GM23338 (cell line): ENCODE data around the gene CFAP65. TPM values are rescaled to one million over a fixed set of nuclear protein-coding genes. Genes with fewer than 3 reads are reported as not detected.
A peak's percentile ranks its signal among the peaks of the same experiment; 100 is the strongest.

ENCODE experiments used
- ATAC-seq: fragments of 200-7000 bp; cut with Tn5 transposase; 3 replicates; pipeline ENCODE4 v1.9.1; 2020
- DNase-seq: peaks from one replicate; pipeline ENCODE4 v3.0.0-alpha.2; 2015; ENCODE audit warnings: low spot score
- H2AFZ ChIP-seq: fragments of 200-600 bp; sonication (generic); 2 replicates; pipeline ENCODE4 v1.8.0; 2016; ENCODE audit warnings: antibody characterized with exemption, mild to moderate bottlenecking, moderate library complexity
- H3F3A ChIP-seq: fragments of 200-600 bp; sonication (generic); replicated peaks from 2 replicates; pipeline ENCODE4 v1.8.0; 2017; ENCODE audit warnings: antibody characterized with exemption, mixed run types, low read depth
- H3K27ac ChIP-seq: fragments of 200-600 bp; sonication (generic); 2 replicates; pipeline ENCODE4 v1.6.1; 2016; ENCODE audit warnings: low read depth
- H3K27me3 ChIP-seq: fragments of 200-600 bp; sonication (generic); 2 replicates; pipeline ENCODE4 v1.8.0; 2016; ENCODE audit warnings: mild to moderate bottlenecking, mixed run types, moderate library complexity; ENCODE audit not compliant: insufficient read depth
- H3K36me3 ChIP-seq: fragments of 200-600 bp; sonication (generic); 2 replicates; pipeline ENCODE4 v1.8.0; 2016; ENCODE audit warnings: mild to moderate bottlenecking; ENCODE audit not compliant: insufficient read depth
- H3K4me1 ChIP-seq: fragments of 200-600 bp; sonication (generic); 2 replicates; pipeline ENCODE4 v1.8.0; 2016; ENCODE audit warnings: mild to moderate bottlenecking, moderate library complexity; ENCODE audit not compliant: insufficient read depth
- H3K4me2 ChIP-seq: fragments of 200-600 bp; sonication (generic); 2 replicates; pipeline ENCODE4 v1.7.1; 2017; ENCODE audit warnings: mixed run types
- H3K4me3 ChIP-seq: fragments of 200-600 bp; sonication (generic); 2 replicates; pipeline ENCODE4 v1.6.1; 2016; ENCODE audit warnings: mixed run types
- H3K79me2 ChIP-seq: fragments of 200-600 bp; sonication (generic); replicated peaks from 2 replicates; pipeline ENCODE4 v1.8.0; 2017; ENCODE audit warnings: mild to moderate bottlenecking; ENCODE audit not compliant: insufficient read depth
- H3K9me2 ChIP-seq: fragments of 200-600 bp; sonication (generic); 2 replicates; pipeline ENCODE4 v1.8.0; 2017; ENCODE audit not compliant: insufficient read depth
- H4K20me1 ChIP-seq: fragments of 200-600 bp; sonication (generic); replicated peaks from 2 replicates; pipeline ENCODE4 v1.8.0; 2017; ENCODE audit warnings: mild to moderate bottlenecking; ENCODE audit not compliant: insufficient read depth
- H3K27ac Mint-ChIP-seq: 2 replicates; pipeline ENCODE4 v1.8.0; 2020; ENCODE audit warnings: inconsistent platforms, mild to moderate bottlenecking, moderate library complexity, mixed read lengths
- H3K27me3 Mint-ChIP-seq: 3 replicates; pipeline ENCODE4 v1.8.0; 2022; ENCODE audit warnings: low read depth, mild to moderate bottlenecking, moderate library complexity, mixed read lengths, inconsistent platforms; ENCODE audit not compliant: insufficient read depth, poor library complexity
- H3K36me3 Mint-ChIP-seq: 3 replicates; pipeline ENCODE4 v1.8.0; 2021; ENCODE audit warnings: low read depth, mild to moderate bottlenecking, inconsistent platforms, moderate library complexity, mixed read lengths
- H3K4me1 Mint-ChIP-seq: 3 replicates; pipeline ENCODE4 v1.8.0; 2020; ENCODE audit warnings: mild to moderate bottlenecking, inconsistent platforms, mixed read lengths
- H3K4me3 Mint-ChIP-seq: 3 replicates; pipeline ENCODE4 v1.8.0; 2021; ENCODE audit warnings: moderate library complexity, mild to moderate bottlenecking, inconsistent platforms, mixed read lengths
- H3K9me3 Mint-ChIP-seq: 3 replicates; pipeline ENCODE4 v1.8.0; 2020; ENCODE audit warnings: moderate library complexity, mild to moderate bottlenecking, inconsistent platforms, mixed read lengths
- CREB1 ChIP-seq: fragments of 250-450 bp; sonication (Bioruptor Pico); IDR thresholded peaks from 2 replicates; pipeline ENCODE4 v1.5.0; 2020; ENCODE audit warnings: low read depth, mild to moderate bottlenecking, moderate library complexity
- ETS1 ChIP-seq: IDR thresholded peaks from 2 replicates; pipeline ENCODE4 v1.6.1; 2016; ENCODE audit warnings: antibody characterized with exemption
- EZH2 ChIP-seq: fragments of 200-600 bp; sonication (generic); IDR thresholded peaks from one replicate; pipeline ENCODE4 v1.8.0; 2017; ENCODE audit warnings: antibody characterized with exemption, mild to moderate bottlenecking, low read depth; ENCODE audit not compliant: unreplicated experiment
- EZH2phosphoT487 ChIP-seq: fragments of 200-600 bp; sonication (generic); IDR thresholded peaks from one replicate; pipeline ENCODE4 v1.8.1; 2018; ENCODE audit warnings: antibody characterized with exemption; ENCODE audit not compliant: unreplicated experiment
- NANOG ChIP-seq: IDR thresholded peaks from 2 replicates; pipeline ENCODE4 v1.6.1; 2016; ENCODE audit warnings: antibody characterized with exemption, borderline replicate concordance
- POLR2AphosphoS5 ChIP-seq: IDR thresholded peaks from 2 replicates; pipeline ENCODE4 v1.6.1; 2016; ENCODE audit warnings: antibody characterized with exemption, low read depth
- ZNF331 ChIP-seq: fragments of 250-450 bp; sonication (Bioruptor Pico); IDR thresholded peaks from 2 replicates; pipeline ENCODE4 v1.5.0; 2020; ENCODE audit warnings: low read depth, mild to moderate bottlenecking, moderate library complexity
- polyA plus RNA-seq: library from polyadenylated mRNA; unstranded; fragments of >200 nt; fragmentation: Nextera tagmentation; extraction: Ambion mirVana; gene quantifications from 2 replicates; pipeline ENCODE4 v1.2.1, GENCODE V29; 2016
- total RNA-seq: library from RNA; depleted of rRNA; stranded (reverse); fragments of >200 nt; shearing (Covaris generic); gene quantifications from 2 replicates; pipeline ENCODE4 v1.2.3, GENCODE V29; 2014
- TF ChIP-seq, protein P1 (sequence below): IDR thresholded peaks from one replicate; pipeline ENCODE4 v1.6.1; 2018; ENCODE audit warnings: antibody characterized with exemption; ENCODE audit not compliant: unreplicated experiment
- TF ChIP-seq, protein P2 (sequence below), 2 experiments: fragments of 200-600 bp in 1 of 2; sonication (generic) in 1 of 2; conservative IDR thresholded peaks; 2 replicates each; pipeline versions ENCODE4 v1.5.1 to v1.6.1; 2016 to 2017; ENCODE audit warnings: antibody characterized with exemption in 2 of 2, low read depth in 2 of 2, mild to moderate bottlenecking in 2 of 2, moderate library complexity in 1 of 2

CFAP65 gene
- total and polyA plus RNA-seq, 2 experiments from 2014 or later: 0.38 to 0.74 TPM

DNA sequence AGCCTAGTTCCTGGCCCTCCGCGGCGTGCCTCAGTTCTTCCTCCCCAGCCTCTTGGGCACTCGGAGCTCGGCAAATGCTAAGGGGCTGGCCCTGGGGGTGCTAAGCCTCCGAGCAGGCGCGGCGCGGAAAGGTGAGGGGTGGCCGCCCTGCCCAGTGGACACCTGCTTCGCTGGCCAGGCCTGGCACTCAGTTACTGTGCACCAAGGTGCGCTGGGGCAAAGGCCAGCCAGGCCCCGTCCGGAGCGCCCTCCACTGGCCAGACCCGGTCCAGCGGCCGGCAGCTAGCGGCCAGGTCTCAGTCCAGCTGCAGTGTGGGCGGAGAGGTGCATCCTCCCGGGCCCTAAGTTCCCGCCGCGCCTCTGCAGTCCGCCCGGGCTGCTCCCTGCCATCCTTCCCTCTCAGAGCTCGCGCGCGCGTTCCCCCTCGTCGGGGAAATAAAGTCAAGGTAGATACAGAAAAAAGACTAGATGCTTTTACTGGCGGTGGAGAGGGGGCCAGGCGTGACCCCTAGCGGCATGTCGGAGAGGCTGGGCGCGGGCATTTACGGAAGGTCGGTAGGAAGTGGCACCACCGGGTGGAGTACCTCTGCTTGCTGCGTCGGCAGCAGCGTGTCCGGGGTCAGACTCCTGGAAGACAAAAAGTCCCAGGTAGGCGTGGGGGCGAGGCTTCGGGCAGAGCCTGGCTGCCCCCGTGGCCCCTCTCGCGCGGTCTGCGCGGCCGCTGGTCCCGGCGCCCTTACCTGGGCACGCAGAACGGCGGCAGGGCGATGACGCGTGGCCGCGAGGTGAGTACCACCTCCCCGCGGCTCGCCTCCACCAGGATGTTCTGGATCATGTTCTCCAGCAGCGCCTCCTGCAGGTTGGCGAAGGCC is 38.7 kb downstream of the CFAP65 start (continued):
- TF ChIP-seq, protein P1, sequence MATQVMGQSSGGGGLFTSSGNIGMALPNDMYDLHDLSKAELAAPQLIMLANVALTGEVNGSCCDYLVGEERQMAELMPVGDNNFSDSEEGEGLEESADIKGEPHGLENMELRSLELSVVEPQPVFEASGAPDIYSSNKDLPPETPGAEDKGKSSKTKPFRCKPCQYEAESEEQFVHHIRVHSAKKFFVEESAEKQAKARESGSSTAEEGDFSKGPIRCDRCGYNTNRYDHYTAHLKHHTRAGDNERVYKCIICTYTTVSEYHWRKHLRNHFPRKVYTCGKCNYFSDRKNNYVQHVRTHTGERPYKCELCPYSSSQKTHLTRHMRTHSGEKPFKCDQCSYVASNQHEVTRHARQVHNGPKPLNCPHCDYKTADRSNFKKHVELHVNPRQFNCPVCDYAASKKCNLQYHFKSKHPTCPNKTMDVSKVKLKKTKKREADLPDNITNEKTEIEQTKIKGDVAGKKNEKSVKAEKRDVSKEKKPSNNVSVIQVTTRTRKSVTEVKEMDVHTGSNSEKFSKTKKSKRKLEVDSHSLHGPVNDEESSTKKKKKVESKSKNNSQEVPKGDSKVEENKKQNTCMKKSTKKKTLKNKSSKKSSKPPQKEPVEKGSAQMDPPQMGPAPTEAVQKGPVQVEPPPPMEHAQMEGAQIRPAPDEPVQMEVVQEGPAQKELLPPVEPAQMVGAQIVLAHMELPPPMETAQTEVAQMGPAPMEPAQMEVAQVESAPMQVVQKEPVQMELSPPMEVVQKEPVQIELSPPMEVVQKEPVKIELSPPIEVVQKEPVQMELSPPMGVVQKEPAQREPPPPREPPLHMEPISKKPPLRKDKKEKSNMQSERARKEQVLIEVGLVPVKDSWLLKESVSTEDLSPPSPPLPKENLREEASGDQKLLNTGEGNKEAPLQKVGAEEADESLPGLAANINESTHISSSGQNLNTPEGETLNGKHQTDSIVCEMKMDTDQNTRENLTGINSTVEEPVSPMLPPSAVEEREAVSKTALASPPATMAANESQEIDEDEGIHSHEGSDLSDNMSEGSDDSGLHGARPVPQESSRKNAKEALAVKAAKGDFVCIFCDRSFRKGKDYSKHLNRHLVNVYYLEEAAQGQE: peak; percentile 20
- 0 out of 2 replicates have a peak, but pooled peaks have one; percentile 29 for TF ChIP-seq POLR2AphosphoS5
- no peak for TF ChIP-seq ZNF331 (CRISPR knock-in tag)
- TF ChIP-seq EZH2phosphoT487: no peak
- TF ChIP-seq CREB1 (CRISPR knock-in tag): peak; percentile 61
- no peak for TF ChIP-seq ETS1

DNA sequence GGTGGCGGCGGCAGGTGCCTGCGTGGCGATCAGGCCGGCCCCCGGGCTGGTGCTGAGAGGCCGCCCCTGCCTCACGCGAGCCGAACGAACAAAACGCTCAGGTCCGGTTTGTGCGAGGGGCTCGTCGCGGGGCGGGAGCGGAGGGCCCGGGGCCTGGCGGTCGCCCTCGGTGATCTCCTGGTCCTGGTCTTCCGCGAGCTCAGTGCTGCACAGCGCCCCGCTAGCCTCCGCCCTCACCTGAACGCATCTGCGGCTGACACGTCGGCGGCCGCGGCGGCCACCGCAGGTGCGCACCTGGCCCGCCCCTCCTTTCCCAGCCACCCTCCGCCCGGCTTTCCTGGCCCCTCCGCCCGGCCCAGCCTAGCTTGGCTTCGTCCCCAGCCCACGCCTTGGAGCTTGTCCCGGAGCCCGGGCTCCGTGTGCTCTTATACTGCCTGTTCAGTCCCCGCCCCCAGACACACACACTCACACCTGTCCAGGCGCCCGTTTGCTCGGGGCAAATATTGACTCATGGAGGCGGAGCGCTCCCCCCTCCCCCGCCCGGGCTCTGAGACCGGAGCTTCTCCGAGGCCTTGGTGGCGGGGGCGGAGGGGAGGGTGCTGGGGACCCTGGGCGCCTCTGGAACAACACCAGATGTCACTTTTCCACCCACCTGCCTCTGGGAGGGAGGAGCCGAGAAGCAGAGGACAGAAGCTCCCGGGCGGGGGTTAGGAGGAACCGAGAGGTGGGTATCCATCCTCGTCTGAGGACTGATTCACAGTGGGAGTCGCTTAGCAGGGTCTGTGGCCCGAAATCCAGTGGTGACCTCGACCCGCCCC is 39.5 kb downstream of the CFAP65 start:
- H3K4me3 Mint-ChIP-seq: peak overlapping the region; percentile 86
- DNase-seq: peak; percentile 66
- H3K4me2 ChIP-seq: peak overlapping the region; percentile 90

More for the DNA sequence above, 39.5 kb downstream of the CFAP65 start:
- Histone ChIP-seq H3K4me3 (peak overlapping the region; percentile 72), H3K27ac (no peak overlapping the region), H4K20me1 (peaks cover 4% of the 10 kb centered on the region; the same call in 1 of the 2 replicates), H3K4me1 (peaks cover 37% of the 10 kb centered on the region), H3K36me3 (no peaks in the 10 kb centered on the region), H2AFZ (no peak overlapping the region), H3F3A (0 out of 2 replicates have a peak, but pooled peaks cover 6% of the 10 kb centered on the region), H3K27me3 (peaks cover 100% of the 10 kb centered on the region), H3K79me2 (no peaks in the 10 kb centered on the region), H3K9me2 (no peaks in the 10 kb centered on the region)
- peaks cover 2% of the 10 kb centered on the region; the same call in 1 of the 3 replicates for H3K9me3 Mint-ChIP-seq
- H3K36me3 Mint-ChIP-seq: no peaks in the 10 kb centered on the region; the same call in 2 of the 3 replicates
- peak; percentile 26 for TF ChIP-seq EZH2phosphoT487
- TF ChIP-seq EZH2: peak; percentile 86
- no peak for TF ChIP-seq ETS1
- TF ChIP-seq, protein P2, sequence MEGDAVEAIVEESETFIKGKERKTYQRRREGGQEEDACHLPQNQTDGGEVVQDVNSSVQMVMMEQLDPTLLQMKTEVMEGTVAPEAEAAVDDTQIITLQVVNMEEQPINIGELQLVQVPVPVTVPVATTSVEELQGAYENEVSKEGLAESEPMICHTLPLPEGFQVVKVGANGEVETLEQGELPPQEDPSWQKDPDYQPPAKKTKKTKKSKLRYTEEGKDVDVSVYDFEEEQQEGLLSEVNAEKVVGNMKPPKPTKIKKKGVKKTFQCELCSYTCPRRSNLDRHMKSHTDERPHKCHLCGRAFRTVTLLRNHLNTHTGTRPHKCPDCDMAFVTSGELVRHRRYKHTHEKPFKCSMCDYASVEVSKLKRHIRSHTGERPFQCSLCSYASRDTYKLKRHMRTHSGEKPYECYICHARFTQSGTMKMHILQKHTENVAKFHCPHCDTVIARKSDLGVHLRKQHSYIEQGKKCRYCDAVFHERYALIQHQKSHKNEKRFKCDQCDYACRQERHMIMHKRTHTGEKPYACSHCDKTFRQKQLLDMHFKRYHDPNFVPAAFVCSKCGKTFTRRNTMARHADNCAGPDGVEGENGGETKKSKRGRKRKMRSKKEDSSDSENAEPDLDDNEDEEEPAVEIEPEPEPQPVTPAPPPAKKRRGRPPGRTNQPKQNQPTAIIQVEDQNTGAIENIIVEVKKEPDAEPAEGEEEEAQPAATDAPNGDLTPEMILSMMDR (conservative IDR thresholded peaks at IDR 0.05; ENCODE audit: low read depth in 2 of 2): 0 out of 4 replicates have a peak, but pooled peaks of 1 of the 2 experiments have one; percentile 3
- no peak for TF ChIP-seq ZNF331 (CRISPR knock-in tag)
- no peak for TF ChIP-seq NANOG
- H3K27me3 Mint-ChIP-seq: peaks cover 88% of the 10 kb centered on the region
- no peak overlapping the region for H3K27ac Mint-ChIP-seq
- peak; percentile 26 for ATAC-seq
- peaks cover 24% of the 10 kb centered on the region for H3K4me1 Mint-ChIP-seq
